ENCODE data around the gene AP3B1.

AP3B1 gene

GRCh38 chr5:78078858-78079257, 215.6 kb downstream of the AP3B1 start:
- Histone ChIP-seq H3K4me1 (ENCODE audit: insufficient read depth, low read length, severe bottlenecking) (no peaks in the 10 kb centered on the region), H3K79me2 (ENCODE audit: insufficient read depth, low read length) (no peaks in the 10 kb centered on the region), H3K9me2 (ENCODE audit: low read depth, low read length) (no peaks in the 10 kb centered on the region), H3K27ac (ENCODE audit: low read depth, low read length, poor library complexity, severe bottlenecking) (no peak overlapping the region), H3K36me3 (ENCODE audit: insufficient read depth, low read length) (no peaks in the 10 kb centered on the region), H3K9ac (ENCODE audit: low read length) (no peak overlapping the region), H3K4me2 (ENCODE audit: low read length) (no peak overlapping the region), H3K27me3 (ENCODE audit: insufficient read depth, low read length) (no peaks in the 10 kb centered on the region), H2AFZ (ENCODE audit: low read length) (no peak overlapping the region), H3K4me3 (ENCODE audit: low read depth, low read length, poor library complexity, severe bottlenecking) (no peak overlapping the region), H4K20me1 (ENCODE audit: insufficient read depth, low read length) (no peaks in the 10 kb centered on the region), H3K9me3 (ENCODE audit: low read length) (no peaks in the 10 kb centered on the region), H3F3A (ENCODE audit: insufficient read depth, low read length) (no peaks in the 10 kb centered on the region)
- TF ChIP-seq CTCF (IDR thresholded peaks at IDR 0.05; ENCODE audit: low read length) (no peak), EZH2 (IDR thresholded peaks at IDR 0.05; ENCODE audit: borderline replicate concordance, low read length) (no peak)

GRCh38 chr5:78077369-78078068, 217.0 kb downstream of the AP3B1 start:
- Histone ChIP-seq H3K9me3 (ENCODE audit: low read length) (no peaks in the 10 kb centered on the region), H3K27ac (ENCODE audit: low read depth, low read length, poor library complexity, severe bottlenecking) (no peak overlapping the region), H3K9ac (ENCODE audit: low read length) (no peak overlapping the region), H3K36me3 (ENCODE audit: insufficient read depth, low read length) (no peaks in the 10 kb centered on the region), H3F3A (ENCODE audit: insufficient read depth, low read length) (no peaks in the 10 kb centered on the region), H3K79me2 (ENCODE audit: insufficient read depth, low read length) (no peaks in the 10 kb centered on the region), H4K20me1 (ENCODE audit: insufficient read depth, low read length) (no peaks in the 10 kb centered on the region), H3K9me2 (ENCODE audit: low read depth, low read length) (no peaks in the 10 kb centered on the region), H3K27me3 (ENCODE audit: insufficient read depth, low read length) (no peaks in the 10 kb centered on the region), H2AFZ (ENCODE audit: low read length) (no peak overlapping the region), H3K4me2 (ENCODE audit: low read length) (no peak overlapping the region), H3K4me3 (ENCODE audit: low read depth, low read length, poor library complexity, severe bottlenecking) (no peak overlapping the region), H3K4me1 (ENCODE audit: insufficient read depth, low read length, severe bottlenecking) (no peaks in the 10 kb centered on the region)
- no peak for TF ChIP-seq CTCF (IDR thresholded peaks at IDR 0.05; ENCODE audit: low read length)
- no peak for TF ChIP-seq EZH2 (IDR thresholded peaks at IDR 0.05; ENCODE audit: borderline replicate concordance, low read length)

- TF ChIP-seq EZH2 (IDR thresholded peaks at IDR 0.05; ENCODE audit: borderline replicate concordance, low read length) (no peak), CTCF (IDR thresholded peaks at IDR 0.05; ENCODE audit: low read length) (no peak)
- H3K9me3 ChIP-seq (ENCODE audit: low read length) = no peaks in the 10 kb centered on the region
Measured at GRCh38 chr5:78076351-78076750, 218.1 kb downstream of the AP3B1 start.

More at GRCh38 chr5:78076351-78076750, 218.1 kb downstream of the AP3B1 start:
- Histone ChIP-seq H3K4me3 (ENCODE audit: low read depth, low read length, poor library complexity, severe bottlenecking) (no peak overlapping the region), H3K9me2 (ENCODE audit: low read depth, low read length) (no peaks in the 10 kb centered on the region), H3K4me2 (ENCODE audit: low read length) (no peak overlapping the region), H3F3A (ENCODE audit: insufficient read depth, low read length) (no peaks in the 10 kb centered on the region), H2AFZ (ENCODE audit: low read length) (no peak overlapping the region), H3K27me3 (ENCODE audit: insufficient read depth, low read length) (no peaks in the 10 kb centered on the region), H3K79me2 (ENCODE audit: insufficient read depth, low read length) (no peaks in the 10 kb centered on the region), H4K20me1 (ENCODE audit: insufficient read depth, low read length) (no peaks in the 10 kb centered on the region), H3K27ac (ENCODE audit: low read depth, low read length, poor library complexity, severe bottlenecking) (no peak overlapping the region), H3K9ac (ENCODE audit: low read length) (no peak overlapping the region), H3K4me1 (ENCODE audit: insufficient read depth, low read length, severe bottlenecking) (no peaks in the 10 kb centered on the region), H3K36me3 (ENCODE audit: insufficient read depth, low read length) (no peaks in the 10 kb centered on the region)

All from OCI-LY1 (cell line).